Transverse colon (tissue), 3 donors: Measurements from ENCODE around the gene PRAMEF15.
"Not testable (repeated sequence)": the region's sequence is repeated elsewhere in the genome, so short reads cannot be mapped to it uniquely, and the experiment has no call there.

Experiments used
- EP300 ChIP-seq: sonication (generic); formaldehyde crosslinking; IDR thresholded peaks from one replicate; pipeline ENCODE4 v1.6.1; 2017; ENCODE audit warnings: antibody characterized with exemption, low read depth
- TF ChIP-seq, protein P1 (sequence below), 5 experiments: fragments of 200-600 bp in 3 of 5; fragments of 450-650 bp in 2 of 5; sonication (generic) in 3 of 5; IDR thresholded peaks; 1 replicate in 2 of 5; 2 replicates in 3 of 5; pipeline ENCODE4 v1.5.1; 2016 to 2017; ENCODE audit warnings: antibody characterized with exemption in 5 of 5, inconsistent platforms in 3 of 5, mild to moderate bottlenecking in 2 of 5, moderate library complexity in 1 of 5

GRCh38 chr1:13362364-13362763 lies 47.0 kb downstream of the PRAMEF15 start:
- TF ChIP-seq, protein P1, sequence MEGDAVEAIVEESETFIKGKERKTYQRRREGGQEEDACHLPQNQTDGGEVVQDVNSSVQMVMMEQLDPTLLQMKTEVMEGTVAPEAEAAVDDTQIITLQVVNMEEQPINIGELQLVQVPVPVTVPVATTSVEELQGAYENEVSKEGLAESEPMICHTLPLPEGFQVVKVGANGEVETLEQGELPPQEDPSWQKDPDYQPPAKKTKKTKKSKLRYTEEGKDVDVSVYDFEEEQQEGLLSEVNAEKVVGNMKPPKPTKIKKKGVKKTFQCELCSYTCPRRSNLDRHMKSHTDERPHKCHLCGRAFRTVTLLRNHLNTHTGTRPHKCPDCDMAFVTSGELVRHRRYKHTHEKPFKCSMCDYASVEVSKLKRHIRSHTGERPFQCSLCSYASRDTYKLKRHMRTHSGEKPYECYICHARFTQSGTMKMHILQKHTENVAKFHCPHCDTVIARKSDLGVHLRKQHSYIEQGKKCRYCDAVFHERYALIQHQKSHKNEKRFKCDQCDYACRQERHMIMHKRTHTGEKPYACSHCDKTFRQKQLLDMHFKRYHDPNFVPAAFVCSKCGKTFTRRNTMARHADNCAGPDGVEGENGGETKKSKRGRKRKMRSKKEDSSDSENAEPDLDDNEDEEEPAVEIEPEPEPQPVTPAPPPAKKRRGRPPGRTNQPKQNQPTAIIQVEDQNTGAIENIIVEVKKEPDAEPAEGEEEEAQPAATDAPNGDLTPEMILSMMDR (IDR thresholded peaks at IDR 0.05), result not testable (repeated sequence)
- not testable (repeated sequence) for TF ChIP-seq EP300
